Heart left ventricle (tissue), 13 donors: Measurements from ENCODE around the gene MFAP3.

Source experiments
- CTCF ChIP-seq, 12 donors: fragments of 200-600 bp; sonication (generic) in 4 of 12; IDR thresholded peaks; one replicate each; pipeline versions ENCODE4 v1.5.0 to v1.8.0; 2018 to 2022; ENCODE audit warnings: antibody characterized with exemption in 12 of 12, mild to moderate bottlenecking in 5 of 12
- POLR2A ChIP-seq, 2 donors: fragments of 450-650 bp; IDR thresholded peaks; one replicate each; pipeline ENCODE4 v1.6.1; 2017; ENCODE audit warnings: antibody characterized with exemption in 2 of 2, mild to moderate bottlenecking in 2 of 2, moderate library complexity in 2 of 2
- donor health status: ischemic (EF 13 %, LVEDD 7.1; RV severe dilation, severe dysfunction).
- donor health status: DM: no; HTN: yes; CAD: no.
- donor health status: DM: no; HTN: no; CAD: no.
- donor health status: ischemic (EF 25% LVEDD 6.9; RV normal size, moderate dysfunction).
- donor health status: ischemic (EF 25% LVEDD 5.7; RV mildly dilated, moderate dysfunction).
- donor health status: ischemic (EF 35%, LVEDD 5.7; RV mildly dilated, moderate dysfunction).
- donor health status: nonischemic (EF 11% LVEDD 7.7; RV severe dilation, severe dysfunction).
- donor health status: DM: yes; HTN: yes; CAD: no.
- donor health status: PGD.
- donor health status: ischemic (EF 29% LVEDD 5.4; RV normal size, mild dysfunction).
- donor health status: nonischemic (EF 23%, LVEDD 6.1; RV moderate dilation, normal function).

DNA sequence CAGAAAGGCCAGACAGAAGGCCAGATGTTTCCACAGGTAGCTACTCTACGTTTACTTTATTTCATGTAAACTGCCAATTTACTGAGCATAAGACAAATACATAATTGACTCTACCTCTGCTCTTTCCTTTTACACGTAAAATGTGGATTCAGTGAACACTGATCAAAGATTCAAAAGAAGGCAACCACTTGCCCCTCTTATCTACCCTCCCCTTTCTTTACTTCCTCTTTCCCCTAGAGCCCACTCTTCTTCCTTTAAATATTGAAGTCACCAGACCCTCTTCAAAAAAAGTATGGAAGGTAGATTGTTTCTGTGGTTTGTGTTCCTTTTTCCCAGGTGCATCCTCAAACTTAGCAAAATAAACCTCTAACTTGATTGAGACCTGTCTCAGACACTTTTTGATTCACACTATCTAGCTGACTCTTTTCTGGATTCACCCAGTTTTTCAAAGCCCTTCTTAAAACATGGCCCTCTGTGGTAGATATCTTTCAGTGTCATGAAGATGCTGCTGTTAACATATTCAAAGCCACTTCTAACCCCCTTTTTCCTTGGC is 6.8 kb upstream of the MFAP3 start:
- TF ChIP-seq CTCF (IDR thresholded peaks at IDR 0.05), result no peak
- no peak for TF ChIP-seq POLR2A (IDR thresholded peaks at IDR 0.05)
